HG03469 (cell line): ENCODE data around the gene GRID1.

Source experiments
- ATAC-seq: cut with Tn5 transposase; IDR thresholded peaks from one replicate; pipeline ENCODE4 v1.9.1; 2021; ENCODE audit warnings: mild to moderate bottlenecking, moderate library complexity, moderate number of reproducible peaks; ENCODE audit not compliant: unreplicated experiment

The GRID1 gene

GRCh38 chr10:85600744-85601081 lies 765.9 kb downstream of the GRID1 start:
- ATAC-seq = no peak

GRCh38 chr10:85600026-85600743 lies 766.4 kb downstream of the GRID1 start:
- ATAC-seq = no peak

- no peak for ATAC-seq
Observed at GRCh38 chr10:85599081-85599480, 767.5 kb downstream of the GRID1 start.

- ATAC-seq = no peak
Observed at GRCh38 chr10:85598646-85599045, 767.9 kb downstream of the GRID1 start.

GRCh38 chr10:85597006-85597405 lies 769.6 kb downstream of the GRID1 start:
- ATAC-seq = no peak

- no peak for ATAC-seq
Observed at GRCh38 chr10:85596389-85596788, 770.2 kb downstream of the GRID1 start.

- ATAC-seq = no peak
Observed at GRCh38 chr10:85594239-85594638, 772.4 kb downstream of the GRID1 start.

- ATAC-seq = no peak
Observed at GRCh38 chr10:85593226-85593772, 773.3 kb downstream of the GRID1 start.

GRCh38 chr10:85581371-85581770 lies 785.2 kb downstream of the GRID1 start:
- ATAC-seq = no peak

- ATAC-seq = no peak
Observed at GRCh38 chr10:85580585-85580984, 786.0 kb downstream of the GRID1 start.

GRCh38 chr10:85578860-85579259 lies 787.7 kb downstream of the GRID1 start:
- no peak for ATAC-seq

GRCh38 chr10:85575441-85575840 lies 791.2 kb downstream of the GRID1 start:
- no peak for ATAC-seq

- no peak for ATAC-seq
Observed at GRCh38 chr10:85570871-85571270, 795.7 kb downstream of the GRID1 start.

GRCh38 chr10:85565381-85565780 lies 801.2 kb downstream of the GRID1 start:
- ATAC-seq = no peak

- ATAC-seq = no peak
Observed at GRCh38 chr10:85558533-85558932, 808.1 kb downstream of the GRID1 start.

- ATAC-seq = no peak
Observed at GRCh38 chr10:85557706-85558105, 808.9 kb downstream of the GRID1 start.

GRCh38 chr10:85557077-85557476 lies 809.5 kb downstream of the GRID1 start:
- ATAC-seq = no peak
